Esophagus squamous epithelium (tissue), 5 donors: Measurements from ENCODE around the gene CCNL2. TPM values are rescaled to one million over a fixed set of nuclear protein-coding genes. Genes with fewer than 3 reads are reported as not detected.

ENCODE experiments used
- DNase-seq: peaks from one replicate; lab custom pipeline; 2025; lab: John Stamatoyannopoulos, UW
- H3K27ac ChIP-seq, 4 donors: fragments of 200-600 bp; sonication (generic); one replicate each; pipeline ENCODE4 v1.5.1; 2016 to 2019; ENCODE audit warnings: mild to moderate bottlenecking in 1 of 4
- H3K27me3 ChIP-seq, 4 donors: fragments of 200-600 bp; sonication (generic); 1 replicate in 3 of 4; 2 replicates in 1 of 4; pipeline versions ENCODE4 v1.5.1 to v1.6.0; 2017 to 2021; ENCODE audit warnings: antibody characterized with exemption in 1 of 4
- H3K36me3 ChIP-seq, 3 donors: fragments of 200-600 bp; sonication (generic); one replicate each; pipeline ENCODE4 v1.5.1; 2016 to 2019
- H3K4me1 ChIP-seq, 3 donors: fragments of 200-600 bp; sonication (generic); one replicate each; pipeline ENCODE4 v1.5.1; 2017 to 2019
- H3K4me3 ChIP-seq, 4 donors: fragments of 200-600 bp; sonication (generic); 1 replicate in 3 of 4; 2 replicates in 1 of 4; pipeline ENCODE4 v1.5.1; 2016 to 2019; ENCODE audit warnings: mild to moderate bottlenecking in 2 of 4, moderate library complexity in 1 of 4
- H3K9me3 ChIP-seq, 3 donors: fragments of 200-600 bp; sonication (generic); one replicate each; pipeline ENCODE4 v1.5.1; 2016 to 2019
- POLR2A ChIP-seq, 4 donors: fragments of 450-650 bp; IDR thresholded peaks; one replicate each; pipeline ENCODE4 v1.6.1; 2017; ENCODE audit warnings: antibody characterized with exemption in 4 of 4, mild to moderate bottlenecking in 4 of 4, moderate library complexity in 3 of 4
- WGBS, 2 donors: methylation state at CpG; one replicate each; pipeline ENCODE4 v1.1.5; 2018; 5-methylcytosine and 5-hydroxymethylcytosine counted together
- intact Hi-C: fragments of 100-400 bp; cut with DNase I; formaldehyde crosslinking; loops from one replicate; pipeline ENCODE4 v1.15.0; 2022
- total RNA-seq, 4 donors: library from RNA; depleted of rRNA; stranded (reverse); fragments of >200 nt; gene quantifications; one replicate each; pipeline ENCODE4 v1.1.0, GENCODE V29; 2016
- TF ChIP-seq, protein P1 (sequence below), 6 experiments: fragments of 450-650 bp in 4 of 6; fragments of 200-600 bp in 2 of 6; sonication (generic) in 2 of 6; IDR thresholded peaks; one replicate each; pipeline ENCODE4 v1.5.1; 2016 to 2019; ENCODE audit warnings: antibody characterized with exemption in 6 of 6, mild to moderate bottlenecking in 4 of 6, moderate library complexity in 4 of 6
- donor health status: DM: yes; HTN: yes; CAD: no.

The CCNL2 gene
- total RNA-seq, 4 donors from 2014 or later = 42.5 to 213 (median 104) TPM

- no peak for DNase-seq
- H3K27me3 ChIP-seq = peaks cover 0 to under 1% (median 0%) of the 10 kb centered on the region in 4 donors
- H3K4me3 ChIP-seq = no peak overlapping the region
- H3K27ac ChIP-seq = no peak overlapping the region
- H3K4me1 ChIP-seq = peaks cover 1 to 15% (median 6%) of the 10 kb centered on the region in 3 donors
- H3K36me3 ChIP-seq = no peaks in the 10 kb centered on the region
- no peak for TF ChIP-seq POLR2A (IDR thresholded peaks at IDR 0.05)
- TF ChIP-seq, protein P1, sequence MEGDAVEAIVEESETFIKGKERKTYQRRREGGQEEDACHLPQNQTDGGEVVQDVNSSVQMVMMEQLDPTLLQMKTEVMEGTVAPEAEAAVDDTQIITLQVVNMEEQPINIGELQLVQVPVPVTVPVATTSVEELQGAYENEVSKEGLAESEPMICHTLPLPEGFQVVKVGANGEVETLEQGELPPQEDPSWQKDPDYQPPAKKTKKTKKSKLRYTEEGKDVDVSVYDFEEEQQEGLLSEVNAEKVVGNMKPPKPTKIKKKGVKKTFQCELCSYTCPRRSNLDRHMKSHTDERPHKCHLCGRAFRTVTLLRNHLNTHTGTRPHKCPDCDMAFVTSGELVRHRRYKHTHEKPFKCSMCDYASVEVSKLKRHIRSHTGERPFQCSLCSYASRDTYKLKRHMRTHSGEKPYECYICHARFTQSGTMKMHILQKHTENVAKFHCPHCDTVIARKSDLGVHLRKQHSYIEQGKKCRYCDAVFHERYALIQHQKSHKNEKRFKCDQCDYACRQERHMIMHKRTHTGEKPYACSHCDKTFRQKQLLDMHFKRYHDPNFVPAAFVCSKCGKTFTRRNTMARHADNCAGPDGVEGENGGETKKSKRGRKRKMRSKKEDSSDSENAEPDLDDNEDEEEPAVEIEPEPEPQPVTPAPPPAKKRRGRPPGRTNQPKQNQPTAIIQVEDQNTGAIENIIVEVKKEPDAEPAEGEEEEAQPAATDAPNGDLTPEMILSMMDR (IDR thresholded peaks at IDR 0.05) = no peak
- no peaks in the 10 kb centered on the region for H3K9me3 ChIP-seq
- 86 to 93% methylated on average over 3 of the region's 3 CpGs for WGBS, 2 donors
- intact Hi-C loops = no loop called here
Observed at GRCh38 chr1:1366699-1367066, 32.5 kb downstream of the CCNL2 start.

GRCh38 chr1:1365875-1366698 lies 33.0 kb downstream of the CCNL2 start:
- H3K4me3 ChIP-seq = no peak overlapping the region
- no peaks in the 10 kb centered on the region for H3K9me3 ChIP-seq
- H3K27me3 ChIP-seq = peaks cover 0 to 7% (median 0%) of the 10 kb centered on the region in 4 donors
- no peak for TF ChIP-seq POLR2A (IDR thresholded peaks at IDR 0.05)
- TF ChIP-seq, protein P1 (IDR thresholded peaks at IDR 0.05) = no peak
- H3K4me1 ChIP-seq = peaks cover 0 to 15% (median 8%) of the 10 kb centered on the region in 3 donors
- 75 to 81% methylated on average over 10 of the region's 10 CpGs for WGBS, 2 donors
- H3K36me3 ChIP-seq = no peaks in the 10 kb centered on the region
- intact Hi-C loops = no loop called here
- DNase-seq = no peak
- no peak overlapping the region for H3K27ac ChIP-seq

- Histone ChIP-seq H3K9me3 (no peaks in the 10 kb centered on the region), H3K4me3 (no peak overlapping the region), H3K27me3 (peaks cover 0 to 24% (median 0%) of the 10 kb centered on the region in 4 donors), H3K27ac (no peak overlapping the region), H3K36me3 (no peaks in the 10 kb centered on the region), H3K4me1 (peaks cover 0 to 31% (median 19%) of the 10 kb centered on the region in 3 donors)
- no peak for TF ChIP-seq POLR2A (IDR thresholded peaks at IDR 0.05)
- TF ChIP-seq, protein P1 (IDR thresholded peaks at IDR 0.05) = no peak
- 74 to 75% methylated on average over 8 to 9 of the region's 14 CpGs for WGBS, 2 donors
- intact Hi-C loops = no loop called here
- DNase-seq = no peak
Observed at GRCh38 chr1:1364266-1364665, 34.9 kb downstream of the CCNL2 start.

DNA sequence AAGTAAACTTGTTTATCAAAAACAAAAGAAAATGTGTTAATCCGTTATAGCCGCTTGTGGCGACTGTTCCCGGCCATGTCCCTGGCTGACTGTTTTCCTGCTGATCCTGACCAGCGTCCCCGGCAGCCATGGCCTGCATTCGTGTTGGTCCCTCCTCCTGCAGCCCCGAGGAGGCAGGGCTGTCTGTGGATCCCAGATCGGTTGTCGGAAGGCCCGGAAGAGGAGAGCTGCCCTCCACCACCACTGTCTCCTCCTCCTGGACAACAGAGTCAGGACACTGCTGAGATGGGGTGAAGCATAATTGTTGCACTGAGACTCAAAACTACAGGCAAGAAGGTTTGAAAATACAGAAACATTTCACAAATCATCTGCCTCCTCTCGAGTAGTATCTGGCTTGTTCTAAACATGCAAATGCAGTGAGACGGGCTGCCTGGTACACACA lies 37.1 kb downstream of the CCNL2 start:
- no peak for DNase-seq
- WGBS, 2 donors = 29% methylated on average over 8 to 11 of the region's 13 CpGs
- intact Hi-C loops = no loop called here

More for the DNA sequence above, 37.1 kb downstream of the CCNL2 start:
- H3K27ac ChIP-seq = peak overlapping the region in 3 of 4 donors; percentile 45 to 81 (median 76)
- no peak for TF ChIP-seq POLR2A (IDR thresholded peaks at IDR 0.05)
- TF ChIP-seq, protein P1 (IDR thresholded peaks at IDR 0.05) = no peak
- peaks cover 0 to 46% (median 0%) of the 10 kb centered on the region in 4 donors for H3K27me3 ChIP-seq
- no peak overlapping the region for H3K4me3 ChIP-seq
- peaks cover 11 to 54% (median 28%) of the 10 kb centered on the region in 3 donors for H3K4me1 ChIP-seq
- no peaks in the 10 kb centered on the region for H3K36me3 ChIP-seq
- no peaks in the 10 kb centered on the region for H3K9me3 ChIP-seq
